ENCODE data around the gene MORC2.

Gene MORC2

GRCh38 chr22:30876915-30877553, 91.5 kb downstream of the MORC2 start:
- no peak for TF ChIP-seq ZFX (IDR thresholded peaks at IDR 0.05)
- no peak for TF ChIP-seq CTCF (conservative IDR thresholded peaks at IDR 0.05)
- no peak overlapping the region for H3K27ac ChIP-seq

GRCh38 chr22:30876221-30876751, 92.3 kb downstream of the MORC2 start:
- TF ChIP-seq CTCF (conservative IDR thresholded peaks at IDR 0.05): no peak
- no peak for TF ChIP-seq ZFX (IDR thresholded peaks at IDR 0.05)
- no peak overlapping the region for H3K27ac ChIP-seq

GRCh38 chr22:30875481-30876215, 92.9 kb downstream of the MORC2 start:
- TF ChIP-seq ZFX (IDR thresholded peaks at IDR 0.05) (no peak), CTCF (conservative IDR thresholded peaks at IDR 0.05) (no peak)
- no peak overlapping the region for H3K27ac ChIP-seq

Measured in C4-2B (cell line).